Measurements from ENCODE around the gene ABCA10.
"Not testable (repeated sequence)": the region's sequence is repeated elsewhere in the genome, so short reads cannot be mapped to it uniquely, and the experiment has no call there.

The ABCA10 gene, protein sequence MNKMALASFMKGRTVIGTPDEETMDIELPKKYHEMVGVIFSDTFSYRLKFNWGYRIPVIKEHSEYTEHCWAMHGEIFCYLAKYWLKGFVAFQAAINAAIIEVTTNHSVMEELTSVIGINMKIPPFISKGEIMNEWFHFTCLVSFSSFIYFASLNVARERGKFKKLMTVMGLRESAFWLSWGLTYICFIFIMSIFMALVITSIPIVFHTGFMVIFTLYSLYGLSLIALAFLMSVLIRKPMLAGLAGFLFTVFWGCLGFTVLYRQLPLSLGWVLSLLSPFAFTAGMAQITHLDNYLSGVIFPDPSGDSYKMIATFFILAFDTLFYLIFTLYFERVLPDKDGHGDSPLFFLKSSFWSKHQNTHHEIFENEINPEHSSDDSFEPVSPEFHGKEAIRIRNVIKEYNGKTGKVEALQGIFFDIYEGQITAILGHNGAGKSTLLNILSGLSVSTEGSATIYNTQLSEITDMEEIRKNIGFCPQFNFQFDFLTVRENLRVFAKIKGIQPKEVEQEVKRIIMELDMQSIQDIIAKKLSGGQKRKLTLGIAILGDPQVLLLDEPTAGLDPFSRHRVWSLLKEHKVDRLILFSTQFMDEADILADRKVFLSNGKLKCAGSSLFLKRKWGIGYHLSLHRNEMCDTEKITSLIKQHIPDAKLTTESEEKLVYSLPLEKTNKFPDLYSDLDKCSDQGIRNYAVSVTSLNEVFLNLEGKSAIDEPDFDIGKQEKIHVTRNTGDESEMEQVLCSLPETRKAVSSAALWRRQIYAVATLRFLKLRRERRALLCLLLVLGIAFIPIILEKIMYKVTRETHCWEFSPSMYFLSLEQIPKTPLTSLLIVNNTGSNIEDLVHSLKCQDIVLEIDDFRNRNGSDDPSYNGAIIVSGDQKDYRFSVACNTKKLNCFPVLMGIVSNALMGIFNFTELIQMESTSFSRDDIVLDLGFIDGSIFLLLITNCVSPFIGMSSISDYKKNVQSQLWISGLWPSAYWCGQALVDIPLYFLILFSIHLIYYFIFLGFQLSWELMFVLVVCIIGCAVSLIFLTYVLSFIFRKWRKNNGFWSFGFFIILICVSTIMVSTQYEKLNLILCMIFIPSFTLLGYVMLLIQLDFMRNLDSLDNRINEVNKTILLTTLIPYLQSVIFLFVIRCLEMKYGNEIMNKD (N-terminal part only)

DNA sequence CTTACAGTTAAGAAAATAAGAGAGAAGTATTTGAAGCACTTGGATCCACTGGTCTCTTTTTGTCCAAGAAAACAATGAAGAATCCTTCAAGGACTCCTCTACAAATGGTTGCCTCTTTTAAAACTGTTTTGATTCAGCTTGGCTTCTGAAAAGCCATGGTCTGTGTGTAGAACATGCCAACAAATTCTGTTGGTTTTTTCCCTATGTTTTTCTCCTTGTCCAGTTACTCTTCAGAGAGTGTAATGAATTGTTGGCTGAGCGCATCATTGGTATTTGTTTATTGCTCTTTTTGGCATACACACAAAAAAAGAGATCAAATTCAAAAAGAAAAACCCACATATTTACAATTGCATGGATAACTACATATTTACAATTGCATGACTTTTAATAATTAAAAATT, at the start of gene ABCA10:
Gene ABCA10, minus strand, starts transcription at position 249 of the 400 bp plus-strand sequence. CDS start 3,466 bp downstream, outside the sequence.
- DNase-seq = no peak

DNA sequence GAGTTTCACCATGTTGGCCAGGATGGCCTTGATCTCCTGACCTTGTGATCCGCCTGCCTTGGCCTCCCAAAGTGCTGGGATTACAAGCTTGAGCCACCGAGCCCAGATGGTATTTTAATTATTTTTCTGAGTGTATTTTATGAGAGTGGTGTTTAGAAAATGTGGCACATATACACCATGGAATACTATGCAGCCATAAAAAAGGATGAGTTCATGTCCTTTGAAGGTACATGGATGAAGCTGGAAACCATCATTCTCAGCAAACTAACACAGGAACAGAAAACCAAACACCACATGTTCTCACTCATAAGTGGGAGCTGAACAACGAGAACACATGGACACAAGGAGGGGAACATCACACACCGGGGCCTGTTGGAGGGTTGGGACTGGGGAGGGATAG, 47.7 kb upstream of the ABCA10 start:
- DNase-seq = not testable (repeated sequence)

DNA sequence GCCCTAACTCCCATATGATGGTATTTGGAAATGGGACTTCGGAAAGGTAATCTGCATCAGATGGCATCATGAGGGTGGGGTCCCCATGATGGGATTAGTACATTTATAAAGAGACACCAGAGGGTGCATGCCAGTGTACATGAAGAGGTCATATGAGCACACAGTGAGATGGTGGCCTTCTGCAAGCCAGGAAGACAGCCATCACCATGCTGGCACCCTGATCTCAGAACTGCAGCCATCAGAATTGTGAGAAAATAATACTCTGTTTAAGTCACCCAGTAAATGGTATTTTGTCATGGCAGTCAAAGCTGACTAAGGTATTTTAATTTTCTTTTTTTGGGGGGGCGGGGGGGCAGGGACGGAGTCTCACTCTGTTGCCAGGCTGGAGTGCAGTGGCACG, 47.1 kb upstream of the ABCA10 start:
- no peak for DNase-seq

DNA sequence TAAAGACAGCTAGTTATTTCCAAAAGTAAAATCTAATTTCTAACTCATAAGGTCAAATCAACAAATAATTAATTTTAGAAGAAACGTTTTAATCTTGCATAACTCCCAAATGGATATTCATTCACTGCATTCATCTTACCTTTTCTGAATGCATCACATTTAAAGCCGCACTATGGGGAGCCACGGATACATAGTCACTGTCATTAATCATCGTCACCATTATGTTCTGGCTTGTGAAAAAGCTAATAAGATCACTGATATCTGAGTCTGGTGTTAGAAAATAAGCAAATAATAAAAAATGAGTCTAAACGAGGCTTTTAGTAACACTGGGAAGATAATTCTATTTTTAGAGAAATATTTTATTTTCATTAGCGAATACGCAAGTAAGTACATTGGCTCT, 42.4 kb upstream of the ABCA10 start:
- DNase-seq = no peak

DNA sequence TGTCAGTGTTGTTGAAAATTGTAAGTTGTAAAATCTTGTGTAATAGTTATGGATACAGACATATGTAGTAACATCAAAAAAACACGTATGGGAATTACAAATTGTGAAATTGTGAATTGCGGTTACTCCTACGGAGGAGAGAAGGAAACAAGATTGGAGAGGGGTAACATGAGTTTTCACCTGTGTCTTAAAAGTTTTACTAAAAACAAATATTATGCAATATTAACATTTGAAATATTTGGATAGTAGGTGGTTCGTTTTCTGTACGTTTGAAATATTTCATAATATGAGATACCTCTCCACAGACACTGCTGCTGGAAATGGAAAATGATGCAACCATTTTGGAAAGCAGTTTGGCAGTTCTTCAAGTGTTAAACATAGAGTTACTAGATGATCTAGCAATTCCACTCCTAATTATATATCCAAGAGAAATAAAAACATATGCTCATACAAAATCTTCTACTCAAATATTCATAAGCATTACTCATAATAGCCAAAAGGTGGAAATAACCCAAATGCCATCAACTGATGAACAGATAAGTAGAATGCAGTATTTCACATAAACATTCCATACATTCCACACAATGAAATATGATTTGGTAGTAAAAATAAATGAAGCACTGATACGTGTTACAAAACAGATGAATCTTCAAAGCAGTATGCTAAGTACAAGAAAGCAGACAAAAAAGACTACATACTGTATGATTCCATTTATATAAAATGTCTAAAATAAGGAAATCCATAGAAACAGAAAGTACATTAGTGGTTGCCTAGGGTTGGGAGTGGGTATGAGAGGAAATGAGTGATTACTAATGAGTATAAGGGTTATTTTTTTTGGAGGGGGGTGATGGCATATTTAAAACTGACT, 40.7 kb upstream of the ABCA10 start:
- no peak for DNase-seq

DNA sequence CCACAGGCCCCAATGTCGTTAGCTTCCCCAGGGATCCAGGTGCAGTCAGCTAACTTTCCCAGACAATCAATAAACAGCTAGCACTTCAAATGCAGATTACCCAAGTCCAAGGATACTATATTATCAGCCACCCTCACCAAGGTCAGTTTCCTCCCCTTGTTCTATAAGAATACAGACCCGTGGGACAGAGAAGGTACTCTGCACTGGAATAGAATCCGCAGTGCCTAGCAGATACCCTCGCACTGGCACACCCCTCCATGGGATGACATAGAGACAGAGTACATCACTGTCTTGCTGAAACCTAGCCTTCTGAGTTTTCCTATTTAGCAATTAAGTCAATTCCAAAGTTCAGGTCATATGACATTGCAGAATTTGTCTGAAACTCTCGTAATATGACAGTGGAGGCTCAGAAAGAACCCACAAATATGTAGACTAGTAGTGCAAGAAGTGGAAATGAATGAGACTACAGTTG, 40.0 kb upstream of the ABCA10 start:
- DNase-seq = no peak

DNA sequence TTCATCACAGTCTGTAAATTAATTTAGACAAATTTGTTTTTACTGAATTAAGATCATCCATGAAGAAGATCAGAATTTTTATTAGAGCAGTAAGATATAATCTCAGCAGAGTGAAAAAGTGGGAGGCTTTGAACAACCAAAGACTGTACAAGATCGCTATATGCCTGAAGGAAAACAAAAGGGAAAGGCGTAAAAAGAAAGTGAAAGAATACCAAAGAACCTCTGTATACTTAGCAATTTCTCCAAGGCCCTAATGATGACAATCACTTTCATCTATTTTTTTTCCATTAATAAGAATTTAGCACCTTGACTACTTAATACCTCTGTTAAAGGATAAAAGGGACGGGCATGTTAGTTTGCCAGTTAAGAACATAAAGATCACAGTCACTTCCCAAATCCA, 38.6 kb upstream of the ABCA10 start:
- no peak for DNase-seq

DNA sequence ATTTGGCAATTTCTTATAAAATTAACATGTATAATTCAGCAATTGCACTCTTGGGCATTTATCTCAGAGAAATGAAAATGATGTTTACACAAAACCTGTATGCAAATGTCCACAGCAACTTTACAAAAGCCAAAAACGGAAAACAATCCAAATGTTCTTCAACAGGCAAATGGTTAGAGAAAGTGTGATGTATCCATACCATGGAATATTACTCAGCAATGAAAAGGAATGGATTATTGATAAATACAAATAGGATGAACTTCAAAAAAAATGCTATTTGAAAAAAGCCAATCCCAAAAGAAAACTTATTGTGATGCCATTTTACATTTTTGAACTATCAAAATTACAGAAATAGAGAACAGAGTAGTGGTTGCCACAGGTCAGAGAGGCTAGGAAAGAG, 37.2 kb upstream of the ABCA10 start:
- DNase-seq = no peak

DNA sequence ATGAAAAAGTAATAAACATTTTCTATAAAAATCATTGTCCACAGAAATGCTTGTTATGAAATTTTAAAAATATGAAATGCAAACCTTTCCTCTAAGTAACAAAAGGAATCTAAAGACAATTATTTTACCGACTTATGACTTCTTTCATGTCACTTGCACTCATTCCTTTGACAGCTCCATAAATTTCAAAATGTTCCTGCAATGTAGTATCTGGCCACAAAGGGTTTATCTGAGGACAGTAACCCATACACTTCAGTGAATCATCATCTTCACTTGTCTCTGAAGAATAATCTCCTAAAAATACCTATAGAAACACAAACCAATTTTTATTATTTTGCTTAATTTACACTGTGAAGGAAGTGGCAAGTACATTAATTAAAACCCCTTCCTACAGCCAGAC, 25.6 kb upstream of the ABCA10 start:
- DNase-seq = no peak

DNA sequence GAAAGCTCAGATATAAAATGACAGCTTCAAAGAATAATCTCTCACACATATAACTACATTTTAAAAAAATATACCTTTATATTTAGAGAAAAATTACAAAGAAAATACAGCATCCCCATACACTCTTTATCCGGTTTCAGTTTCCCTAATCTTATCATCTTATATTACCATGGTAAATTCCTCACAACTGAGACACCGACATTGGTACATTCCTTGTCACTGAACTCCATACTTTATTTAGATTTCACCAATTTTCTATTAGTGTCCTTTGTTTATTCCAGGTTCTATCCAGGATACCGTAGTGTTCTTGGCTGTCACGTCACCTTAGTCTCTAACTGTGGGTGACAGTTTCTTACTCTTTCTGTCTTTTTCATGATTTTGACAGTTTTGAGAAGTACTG, 22.0 kb upstream of the ABCA10 start:
- no peak for DNase-seq

DNA sequence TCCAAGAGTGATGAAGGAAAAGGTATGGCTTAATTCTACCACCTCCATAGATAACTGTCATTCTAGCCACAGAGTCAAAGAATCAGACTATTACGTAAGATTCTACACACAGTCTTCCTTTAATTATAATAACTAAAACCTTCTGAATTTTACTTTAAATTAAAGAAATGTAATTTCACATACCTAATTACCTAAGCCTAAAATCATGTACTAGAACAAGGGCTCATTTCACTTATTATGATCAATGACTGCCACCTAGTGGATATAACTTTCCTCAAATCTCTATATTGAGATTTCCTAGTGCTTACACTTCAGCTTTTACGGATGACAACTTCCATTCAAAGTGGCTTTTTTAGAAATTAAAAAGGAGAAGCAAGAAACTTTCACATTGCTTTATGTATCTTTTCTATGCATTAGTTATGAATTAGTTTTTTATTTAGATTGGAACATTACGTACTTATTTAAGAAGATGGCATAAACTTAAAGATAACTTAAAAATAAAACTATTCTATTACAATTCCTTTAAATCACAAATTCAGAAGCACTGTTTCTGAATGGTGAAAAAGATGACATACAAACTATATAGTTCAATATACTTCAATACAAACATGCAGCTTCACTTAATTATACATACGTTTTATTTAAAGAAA, 18.2 kb upstream of the ABCA10 start:
- no peak for DNase-seq

DNA sequence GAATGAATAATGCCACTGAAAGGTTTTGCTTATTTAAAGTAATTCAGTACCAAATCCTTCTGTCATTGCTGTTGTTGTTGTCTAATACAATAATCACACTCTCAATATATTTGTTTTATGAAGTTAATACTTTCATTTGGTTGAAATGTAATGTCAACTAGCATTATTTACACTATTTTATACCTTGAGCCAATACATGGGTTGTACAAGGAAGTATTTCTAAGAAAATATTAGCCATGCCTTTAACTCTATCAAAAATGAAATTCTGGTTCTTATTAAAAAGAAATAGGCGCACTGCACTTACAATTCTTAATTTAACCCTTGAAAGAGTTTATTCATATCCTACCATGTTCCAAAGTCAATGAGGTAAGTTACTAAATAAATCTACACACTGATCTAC, 17.6 kb upstream of the ABCA10 start:
- DNase-seq = no peak

DNA sequence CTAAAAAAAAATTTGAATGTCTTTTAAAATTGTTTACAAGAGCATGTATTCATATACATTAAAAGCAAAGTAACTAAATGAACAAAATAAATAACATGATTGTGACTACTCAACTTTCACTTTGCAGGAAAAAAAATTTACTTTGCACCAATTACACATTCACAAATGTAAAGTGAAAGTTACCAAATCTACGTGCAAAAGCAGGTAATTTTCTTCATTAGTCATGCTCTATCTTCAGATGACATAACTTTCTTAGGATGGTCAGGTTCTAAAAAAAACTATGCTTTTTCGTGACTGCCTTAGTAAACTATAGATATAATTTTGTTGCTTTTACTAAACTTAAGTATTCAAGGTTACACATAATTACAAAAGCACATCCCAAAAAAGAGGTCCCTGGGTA, 17.0 kb upstream of the ABCA10 start:
- DNase-seq = no peak

DNA sequence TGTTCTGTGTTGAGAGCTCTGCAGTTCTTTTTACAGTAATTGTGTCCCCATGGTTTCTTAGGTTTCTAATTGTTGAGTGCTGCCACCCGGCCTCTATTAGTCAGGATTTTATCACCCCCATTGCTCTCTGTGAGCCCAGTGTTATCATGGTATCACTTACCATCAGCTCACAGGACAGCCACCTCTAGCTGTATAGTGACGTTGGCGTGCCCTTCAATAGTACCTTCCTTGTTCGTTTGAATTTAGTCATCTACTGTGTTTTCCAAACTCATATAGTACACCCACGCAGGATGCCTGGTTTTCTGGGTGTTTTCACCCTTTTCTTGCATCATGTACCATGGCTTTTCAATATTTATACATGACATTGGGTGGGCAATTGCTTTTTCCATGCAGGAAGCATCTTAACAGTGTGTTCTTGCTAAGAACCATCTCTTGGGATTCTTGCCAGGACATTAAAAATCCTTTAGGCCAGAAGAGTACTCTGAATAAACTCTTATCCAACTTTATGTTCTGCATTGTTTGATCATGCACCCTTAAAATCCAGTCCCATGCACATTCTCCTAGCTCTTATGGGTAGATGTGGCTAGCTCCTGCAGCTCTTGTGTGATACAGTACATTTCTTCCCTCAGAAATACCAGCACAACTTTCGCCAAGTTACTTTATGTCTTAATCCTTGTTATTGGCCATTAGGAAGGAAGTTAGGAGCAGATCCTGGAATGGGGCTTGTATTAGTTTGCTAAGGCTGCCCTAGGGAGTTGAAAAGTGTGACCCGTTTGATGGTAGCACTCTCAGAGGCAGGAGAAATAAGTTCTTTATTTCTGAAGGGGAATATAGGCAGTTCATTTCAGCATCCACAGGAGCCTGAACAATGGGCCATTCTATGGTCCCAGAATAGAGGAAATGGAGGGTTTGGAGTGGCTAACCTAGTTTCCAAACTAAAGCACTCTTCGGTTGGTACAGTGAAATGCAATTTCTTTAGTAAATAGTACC, 11.3 kb upstream of the ABCA10 start:
- no peak for DNase-seq

DNA sequence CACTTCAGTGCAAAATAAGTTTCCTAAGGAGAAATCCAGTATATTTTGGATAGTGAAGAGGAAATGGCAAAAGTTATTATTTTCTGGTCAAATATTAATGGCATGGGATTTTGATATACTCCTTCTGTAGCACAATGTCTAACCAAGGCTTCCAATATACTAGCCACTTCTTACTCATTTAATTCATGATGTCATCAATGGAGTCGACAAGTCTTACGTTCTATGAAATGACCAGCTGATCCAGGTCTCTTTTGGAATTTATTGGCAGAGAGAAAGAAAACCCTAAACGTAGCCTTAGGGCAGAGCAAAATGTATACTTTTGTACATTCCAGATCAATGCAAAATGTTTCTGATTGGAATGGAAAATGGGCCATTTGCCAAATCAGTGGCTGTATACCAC, 8.3 kb upstream of the ABCA10 start:
- DNase-seq = no peak

DNA sequence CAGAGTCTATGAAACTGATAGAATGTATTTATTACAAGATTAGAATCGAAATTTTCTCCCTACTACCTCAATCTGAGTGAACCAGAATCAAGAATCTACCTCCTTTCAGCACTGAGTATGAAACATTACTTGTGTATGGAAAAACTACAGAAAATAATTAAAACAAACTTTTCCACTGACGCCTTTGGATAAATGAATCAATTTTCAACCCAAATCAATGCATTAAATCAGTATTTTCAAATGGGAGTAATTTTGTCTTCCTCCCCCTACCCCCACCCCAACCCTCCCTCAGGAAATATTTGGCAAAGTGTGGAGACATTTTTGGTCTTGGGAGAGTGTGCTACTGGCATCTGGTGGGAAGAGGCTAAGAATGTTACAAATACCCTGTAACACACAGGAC, 7.8 kb upstream of the ABCA10 start:
- no peak for DNase-seq

DNA sequence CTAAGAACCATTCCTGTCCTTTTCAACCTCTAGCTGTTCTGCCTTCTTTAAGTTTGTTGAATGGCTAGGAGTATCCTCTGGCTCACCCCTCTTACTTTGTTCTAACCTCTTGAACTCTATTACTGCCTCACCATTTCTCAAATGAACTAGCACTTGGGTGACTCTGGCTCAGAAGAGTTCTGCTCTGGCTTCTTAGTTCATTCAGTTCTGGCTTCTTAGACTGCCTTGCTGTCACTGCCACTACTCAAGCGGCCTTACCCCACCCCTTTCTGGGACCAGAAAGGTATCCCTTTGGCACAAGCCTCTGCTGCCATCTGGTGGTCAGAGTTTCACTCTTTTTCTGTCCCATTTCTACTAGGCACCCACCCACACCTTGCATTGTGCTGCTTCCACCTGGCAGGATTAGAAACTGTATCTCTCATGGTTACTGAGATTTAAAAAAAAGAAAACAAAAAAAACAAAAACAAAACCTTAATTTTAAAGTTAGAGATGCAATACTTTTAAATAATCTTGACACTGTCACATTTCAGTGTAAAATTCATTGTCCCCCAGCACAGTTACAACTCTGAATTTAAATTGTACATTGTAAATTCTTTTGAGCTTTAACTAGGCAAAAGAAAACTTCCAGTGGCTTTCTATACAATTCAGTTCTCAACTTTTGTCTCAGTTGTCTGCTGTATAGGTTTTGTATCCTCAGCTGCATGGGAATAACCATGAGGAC, 6.9 kb upstream of the ABCA10 start:
- DNase-seq = peak; percentile 78

DNA sequence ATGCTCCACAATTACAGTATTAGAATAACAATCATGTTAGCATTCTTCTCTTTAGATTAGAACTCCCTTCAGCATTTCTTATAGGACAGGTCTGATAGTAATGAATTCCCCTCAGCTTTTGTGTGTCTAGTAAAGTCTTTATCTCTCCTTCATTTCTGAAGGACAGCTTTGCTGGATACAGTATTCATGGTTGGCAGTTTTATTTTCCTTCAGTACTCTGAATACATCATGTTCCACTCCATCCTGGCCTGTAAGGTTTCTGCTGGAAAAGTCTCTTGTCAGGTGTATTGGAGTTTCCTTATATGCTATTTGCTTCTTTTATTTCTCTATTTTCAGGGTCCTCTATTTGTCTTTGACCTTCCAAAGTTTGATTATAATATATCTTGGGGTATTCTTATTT, 4.0 kb upstream of the ABCA10 start:
- no peak for DNase-seq

DNA sequence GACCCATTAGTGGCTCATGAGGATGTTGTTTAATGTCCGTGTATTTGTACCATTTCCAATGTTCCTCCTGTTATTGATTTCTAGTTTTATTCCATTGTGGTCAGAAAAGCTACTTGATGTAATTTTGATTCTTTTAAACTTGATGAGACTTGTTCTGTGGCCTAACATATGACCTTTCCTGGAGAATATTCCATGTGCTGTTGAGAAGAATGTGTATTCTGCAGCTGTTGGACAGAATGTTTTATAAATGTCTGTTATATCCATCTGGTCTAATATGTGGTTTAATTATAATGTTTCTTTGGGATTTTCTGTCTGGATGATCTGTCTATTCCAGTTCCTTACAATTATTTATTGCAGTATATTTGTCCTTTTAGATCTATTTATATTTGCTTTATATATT, 2.9 kb upstream of the ABCA10 start:
- DNase-seq = no peak

DNA sequence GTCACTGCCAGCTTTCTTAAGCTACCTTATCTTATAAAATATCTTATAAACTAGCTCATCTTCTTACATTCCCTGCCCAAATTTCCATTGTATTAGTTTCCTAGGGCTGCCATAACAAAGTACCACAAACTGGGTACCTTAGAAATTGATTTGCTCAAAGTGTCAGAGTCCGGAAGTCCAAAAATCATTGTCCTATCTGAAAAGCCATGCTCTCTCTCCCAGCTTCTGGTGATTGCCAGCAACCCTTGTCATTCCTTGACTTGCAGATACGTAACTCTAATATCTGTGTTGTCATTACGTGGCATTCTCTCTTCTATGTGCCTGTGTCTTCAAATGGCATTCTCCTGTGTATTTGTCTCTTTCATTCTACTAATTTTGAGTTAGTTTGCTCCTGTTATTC, 2.3 kb upstream of the ABCA10 start:
- no peak for DNase-seq

Measured in left hindlimb (tissue), 1 donor.